K562 (cell line): ENCODE results near the gene WIPF1.

Experiments used
- ARHGAP35 ChIP-seq: fragments of 450-650 bp; IDR thresholded peaks from 2 replicates; pipeline ENCODE4 v1.6.1; 2018; ENCODE audit not compliant: partially characterized antibody
- CBX2 ChIP-seq: fragments of 200-600 bp; sonication (generic); IDR thresholded peaks from one replicate; pipeline ENCODE4 v1.6.1; 2012; ENCODE audit warnings: mild to moderate bottlenecking, low read length, inconsistent platforms; ENCODE audit not compliant: insufficient read depth, poor library complexity, severe bottlenecking
- NRF1 ChIP-seq, 2 experiments: fragments of 450-650 bp; IDR thresholded peaks in 1 of 2; conservative IDR thresholded peaks in 1 of 2; 2 replicates each; pipeline ENCODE4 v1.6.1; 2014; ENCODE audit warnings: mild to moderate bottlenecking in 2 of 2
- POLR2AphosphoS5 ChIP-seq: IDR thresholded peaks from 2 replicates; pipeline ENCODE4 v1.6.1; 2011; ENCODE audit warnings: mild to moderate bottlenecking, low read depth, low read length, moderate library complexity; ENCODE audit not compliant: control insufficient read depth, insufficient read depth
- PYGO2 ChIP-seq: fragments of 450-650 bp; IDR thresholded peaks from 2 replicates; pipeline ENCODE4 v1.6.1; 2016; ENCODE audit warnings: mild to moderate bottlenecking, missing genetic modification characterization, moderate library complexity, missing compliant biosample characterization
- RAD21 ChIP-seq, 2 experiments: fragments of 250-450 bp in 1 of 2; fragments of 450-650 bp in 1 of 2; sonication (Bioruptor Pico) in 1 of 2; formaldehyde crosslinking in 1 of 2; IDR thresholded peaks in 1 of 2; conservative IDR thresholded peaks in 1 of 2; 2 replicates each; pipeline versions ENCODE4 v1.4.0 to v1.8.0; 2020 to 2022; ENCODE audit warnings: mild to moderate bottlenecking in 2 of 2, moderate library complexity in 1 of 2
- SRF ChIP-seq, 2 experiments: fragments of 250-450, 450-650 bp in 1 of 2; sonication (Bioruptor Pico) in 1 of 2; sonication (generic) in 1 of 2; formaldehyde crosslinking; IDR thresholded peaks; 2 replicates each; pipeline versions ENCODE4 v1.5.0 to v1.5.1; 2020 to 2022; ENCODE audit warnings: mild to moderate bottlenecking in 1 of 2, missing genetic modification reagents in 1 of 2

GRCh38 chr2:174573621-174574081, 24.0 kb downstream of the WIPF1 start:
- no peak for TF ChIP-seq CBX2
- TF ChIP-seq RAD21 (CRISPR knock-in tag; conservative IDR thresholded peaks at IDR 0.05 in 1 of 2, IDR thresholded peaks at IDR 0.05 in 1 of 2), result no peak
- no peak for TF ChIP-seq ARHGAP35
- no peak for TF ChIP-seq SRF (CRISPR knock-in tag; IDR thresholded peaks at IDR 0.05)
- TF ChIP-seq NRF1 (conservative IDR thresholded peaks at IDR 0.05 in 1 of 2, IDR thresholded peaks at IDR 0.05 in 1 of 2), result no peak
- no peak for TF ChIP-seq PYGO2 (tag)
- no peak for TF ChIP-seq POLR2AphosphoS5
